Measurements from ENCODE around the gene DMD. TPM values are rescaled to one million over a fixed set of nuclear protein-coding genes. Genes with fewer than 3 reads are reported as not detected.
"Not testable (repeated sequence)": the region's sequence is repeated elsewhere in the genome, so short reads cannot be mapped to it uniquely, and the experiment has no call there.

Gene DMD
- total RNA-seq, 6 experiments from 2014 or later: 18.7 to 43.4 (median 32.9) TPM

DNA sequence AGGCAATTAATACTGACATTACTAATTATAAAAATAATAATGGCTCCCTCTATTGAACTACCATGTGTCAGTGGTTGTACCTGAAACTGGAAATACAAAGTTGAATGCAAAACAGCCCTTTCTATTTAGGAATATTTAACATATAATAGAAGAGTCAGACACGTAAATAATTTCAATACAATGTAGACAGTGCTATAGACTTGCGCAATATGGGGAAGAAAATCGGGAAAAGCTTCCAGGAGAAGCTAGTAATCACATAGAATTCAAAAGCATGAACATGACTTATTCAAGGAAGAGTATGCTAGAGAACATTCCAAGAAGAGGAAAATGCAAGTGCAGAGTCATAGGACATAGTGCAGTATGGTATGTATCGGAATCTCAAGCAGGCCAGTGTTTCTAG lies 1730.7 kb downstream of the DMD start:
- TF ChIP-seq, protein P1, sequence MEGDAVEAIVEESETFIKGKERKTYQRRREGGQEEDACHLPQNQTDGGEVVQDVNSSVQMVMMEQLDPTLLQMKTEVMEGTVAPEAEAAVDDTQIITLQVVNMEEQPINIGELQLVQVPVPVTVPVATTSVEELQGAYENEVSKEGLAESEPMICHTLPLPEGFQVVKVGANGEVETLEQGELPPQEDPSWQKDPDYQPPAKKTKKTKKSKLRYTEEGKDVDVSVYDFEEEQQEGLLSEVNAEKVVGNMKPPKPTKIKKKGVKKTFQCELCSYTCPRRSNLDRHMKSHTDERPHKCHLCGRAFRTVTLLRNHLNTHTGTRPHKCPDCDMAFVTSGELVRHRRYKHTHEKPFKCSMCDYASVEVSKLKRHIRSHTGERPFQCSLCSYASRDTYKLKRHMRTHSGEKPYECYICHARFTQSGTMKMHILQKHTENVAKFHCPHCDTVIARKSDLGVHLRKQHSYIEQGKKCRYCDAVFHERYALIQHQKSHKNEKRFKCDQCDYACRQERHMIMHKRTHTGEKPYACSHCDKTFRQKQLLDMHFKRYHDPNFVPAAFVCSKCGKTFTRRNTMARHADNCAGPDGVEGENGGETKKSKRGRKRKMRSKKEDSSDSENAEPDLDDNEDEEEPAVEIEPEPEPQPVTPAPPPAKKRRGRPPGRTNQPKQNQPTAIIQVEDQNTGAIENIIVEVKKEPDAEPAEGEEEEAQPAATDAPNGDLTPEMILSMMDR (IDR thresholded peaks at IDR 0.05): no peak
- no peak for TF ChIP-seq POLR2A (IDR thresholded peaks at IDR 0.05)
- DNase-seq (no peak), ATAC-seq (no peak)
- 61% methylated on average over 4 of the region's 4 CpGs for WGBS (ENCODE audit: insufficient coverage, low coverage, low lambda C conversion rate, missing lambda C conversion rate)
- Histone ChIP-seq H3K27me3 (no peaks in the 10 kb centered on the region), H3K36me3 (no peaks in the 10 kb centered on the region), H3K27ac (no peak overlapping the region), H3K4me1 (no peaks in the 10 kb centered on the region), H3K4me3 (no peak overlapping the region), H3K9me3 (no peaks in the 10 kb centered on the region)
- intact Hi-C loops (cut with DNase I): no loop called here

DNA sequence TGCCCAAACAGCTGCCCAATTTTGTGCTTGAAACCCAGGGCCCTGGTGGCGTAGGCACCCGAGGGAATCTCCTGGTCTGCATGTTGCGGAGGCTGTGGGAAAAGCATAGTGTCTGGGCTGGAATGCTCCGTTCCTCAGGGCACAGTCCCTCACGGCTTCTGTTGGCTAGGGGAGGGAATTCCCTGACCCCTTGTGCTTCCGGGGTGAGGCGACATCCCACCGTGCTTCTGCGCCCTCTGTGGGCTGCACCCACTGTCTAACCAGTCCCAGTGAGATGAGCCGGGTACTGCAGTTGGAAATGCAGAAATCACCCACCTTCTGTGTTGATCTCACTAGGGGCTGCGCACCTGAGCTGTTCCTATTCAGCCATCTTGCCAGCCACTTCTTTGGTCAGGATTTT lies 1740.1 kb downstream of the DMD start:
- intact Hi-C loops (cut with DNase I): no loop called here
- H3K4me1 ChIP-seq: no peaks in the 10 kb centered on the region
- H3K36me3 ChIP-seq: no peaks in the 10 kb centered on the region
- H3K9me3 ChIP-seq: no peaks in the 10 kb centered on the region
- WGBS (ENCODE audit: insufficient coverage, low coverage, low lambda C conversion rate, missing lambda C conversion rate): 90% methylated on average over 2 of the region's 11 CpGs
- H3K4me3 ChIP-seq: no peak overlapping the region
- H3K27ac ChIP-seq: no peak overlapping the region
- ATAC-seq: no peak
- DNase-seq: no peak
- no peaks in the 10 kb centered on the region for H3K27me3 ChIP-seq
- TF ChIP-seq, protein P1 (IDR thresholded peaks at IDR 0.05): no peak
- TF ChIP-seq POLR2A (IDR thresholded peaks at IDR 0.05): no peak

DNA sequence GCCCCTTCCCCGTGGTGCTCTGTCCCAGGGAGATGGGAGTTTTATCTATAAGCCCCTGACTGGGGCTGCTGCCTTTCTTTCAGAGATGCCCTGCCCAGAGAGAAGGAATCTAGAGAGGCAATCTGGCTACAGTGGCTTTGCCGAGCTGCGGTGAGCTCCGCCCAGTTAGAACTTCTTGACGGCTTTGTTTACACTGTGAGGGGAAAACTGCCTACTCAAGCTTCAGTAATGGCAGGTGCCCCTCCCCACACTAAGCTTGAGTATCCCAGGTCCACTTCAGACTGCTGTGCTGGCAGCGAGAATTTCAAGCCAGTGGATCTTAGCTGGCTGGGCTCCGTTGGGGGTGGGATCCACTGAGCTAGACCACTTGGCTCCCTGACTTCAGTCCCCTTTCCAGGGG lies 1740.6 kb downstream of the DMD start:
- H3K27ac ChIP-seq; H3K9me3 ChIP-seq; H3K4me1 ChIP-seq; H3K27me3 ChIP-seq; H3K4me3 ChIP-seq; H3K36me3 ChIP-seq; intact Hi-C loops (cut with DNase I); ATAC-seq; DNase-seq: not testable (repeated sequence)
- WGBS (ENCODE audit: insufficient coverage, low coverage, low lambda C conversion rate, missing lambda C conversion rate): 50% methylated on average over 1 of the region's 7 CpGs

DNA sequence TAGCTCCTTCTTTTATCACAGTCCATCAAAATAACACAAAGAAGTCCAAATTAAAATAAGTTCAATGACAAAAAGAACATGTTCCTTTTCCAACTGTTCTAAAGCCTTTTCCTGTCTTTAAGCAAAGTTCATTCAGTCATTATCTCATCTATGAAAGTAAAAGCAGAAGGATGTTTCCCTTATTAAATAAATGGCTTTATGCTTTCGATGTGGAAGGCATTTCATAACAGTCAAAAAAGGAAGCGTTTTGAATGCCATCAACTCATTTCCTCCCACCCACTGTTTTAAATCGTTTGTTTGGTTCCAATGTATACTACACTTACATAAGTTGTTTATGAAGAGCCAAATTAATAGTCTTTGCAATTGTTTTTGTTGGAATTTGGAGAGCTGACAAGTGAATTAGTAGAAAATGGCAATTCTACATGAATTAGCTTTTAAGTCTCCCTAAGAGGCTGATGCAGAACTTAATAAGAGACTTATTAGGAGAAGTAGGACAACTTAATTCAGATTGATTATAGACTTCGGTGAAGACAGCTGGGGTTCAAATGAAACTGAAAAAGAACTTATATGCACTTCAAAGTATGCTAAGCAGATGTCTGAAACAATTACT lies 1746.9 kb downstream of the DMD start:
- Histone ChIP-seq H3K27ac (no peak overlapping the region), H3K9me3 (no peaks in the 10 kb centered on the region), H3K36me3 (no peaks in the 10 kb centered on the region), H3K4me3 (no peak overlapping the region), H3K4me1 (no peaks in the 10 kb centered on the region), H3K27me3 (no peaks in the 10 kb centered on the region)
- TF ChIP-seq, protein P1 (IDR thresholded peaks at IDR 0.05): no peak
- TF ChIP-seq POLR2A (IDR thresholded peaks at IDR 0.05): no peak
- intact Hi-C loops (cut with DNase I): no loop called here
- 41% methylated on average over 4 of the region's 4 CpGs for WGBS (ENCODE audit: insufficient coverage, low coverage, low lambda C conversion rate, missing lambda C conversion rate)
- ATAC-seq (no peak), DNase-seq (no peak)

DNA sequence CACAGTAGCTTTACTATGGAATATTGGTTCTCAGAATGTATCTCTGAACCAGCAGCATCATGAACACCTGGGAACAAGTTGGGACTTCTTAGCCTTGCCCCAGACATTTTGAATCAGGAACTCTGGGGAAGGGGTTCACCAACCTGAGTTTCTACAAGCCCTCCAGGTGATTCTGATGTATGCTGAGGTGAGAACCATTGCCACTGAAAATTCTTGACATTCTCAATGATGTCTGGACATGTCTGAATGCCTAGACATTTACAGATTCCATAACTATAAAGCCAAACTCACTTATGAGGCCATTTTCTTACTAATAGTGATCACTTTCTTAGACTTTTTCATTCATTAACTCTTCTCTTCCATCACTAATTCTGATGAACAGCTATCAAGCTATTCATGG lies 1750.1 kb downstream of the DMD start:
- no peaks in the 10 kb centered on the region for H3K4me1 ChIP-seq
- no peak overlapping the region for H3K27ac ChIP-seq
- no peak overlapping the region for H3K4me3 ChIP-seq
- peaks cover 0 to 4% of the 10 kb centered on the region in 2 donors for H3K27me3 ChIP-seq
- H3K36me3 ChIP-seq: no peaks in the 10 kb centered on the region
- no peaks in the 10 kb centered on the region for H3K9me3 ChIP-seq
- ATAC-seq (no peak), DNase-seq (no peak)
- no peak for TF ChIP-seq POLR2A (IDR thresholded peaks at IDR 0.05)
- TF ChIP-seq, protein P1 (IDR thresholded peaks at IDR 0.05): no peak
- intact Hi-C loops (cut with DNase I): no loop called here
